Breast epithelium (tissue), 4 donors: ENCODE results near the gene VSTM2B. TPM values are rescaled to one million over a fixed set of nuclear protein-coding genes. Genes with fewer than 3 reads are reported as not detected.

ENCODE experiments used
- DNase-seq, 2 donors: peaks; one replicate each; pipeline ENCODE4 v3.0.0-alpha.2; 2019; ENCODE audit warnings: low spot score in 2 of 2
- H3K27ac ChIP-seq, 2 donors: fragments of 200-600 bp; sonication (generic) in 1 of 2; one replicate each; pipeline ENCODE4 v1.5.1; 2016 to 2019; ENCODE audit warnings: mild to moderate bottlenecking in 1 of 2
- H3K27me3 ChIP-seq, 2 donors: fragments of 200-600 bp; sonication (generic) in 1 of 2; one replicate each; pipeline versions ENCODE4 v1.5.1 to v1.6.0; 2017 to 2019; ENCODE audit warnings: control low read depth in 1 of 2, mild to moderate bottlenecking in 1 of 2
- H3K36me3 ChIP-seq: fragments of 200-600 bp; one replicate; pipeline ENCODE4 v1.5.1; 2019
- H3K4me1 ChIP-seq, 2 donors: fragments of 200-600 bp; sonication (generic); one replicate each; pipeline ENCODE4 v1.5.1; 2016 to 2019; ENCODE audit warnings: control low read depth in 1 of 2
- H3K4me3 ChIP-seq, 3 donors: fragments of 200-600 bp; sonication (generic); 1 replicate in 2 of 3; 2 replicates in 1 of 3; pipeline ENCODE4 v1.5.1; 2016 to 2019; ENCODE audit warnings: mild to moderate bottlenecking in 3 of 3, moderate library complexity in 2 of 3
- H3K9me3 ChIP-seq, 2 donors: fragments of 200-600 bp; sonication (generic) in 1 of 2; one replicate each; pipeline ENCODE4 v1.5.1; 2016 to 2019; ENCODE audit warnings: control low read depth in 1 of 2
- CTCF ChIP-seq, 3 donors: fragments of 450-650 bp; IDR thresholded peaks; one replicate each; pipeline ENCODE4 v1.5.1; 2016 to 2017; ENCODE audit warnings: antibody characterized with exemption in 3 of 3, mild to moderate bottlenecking in 3 of 3, moderate library complexity in 3 of 3
- POLR2A ChIP-seq: fragments of 450-650 bp; IDR thresholded peaks from one replicate; pipeline ENCODE4 v1.6.1; 2016; ENCODE audit warnings: antibody characterized with exemption, mild to moderate bottlenecking, moderate library complexity
- POLR2AphosphoS5 ChIP-seq, 3 donors: sonication (generic); formaldehyde crosslinking; IDR thresholded peaks; one replicate each; pipeline ENCODE4 v1.6.1; 2017; ENCODE audit warnings: antibody characterized with exemption in 3 of 3
- intact Hi-C: fragments of 100-400 bp; cut with DNase I; formaldehyde crosslinking; loops from one replicate; pipeline ENCODE4 v1.15.1; 2023; ENCODE audit warnings: low total_unique reads
- total RNA-seq, 3 donors: library from RNA; depleted of rRNA; stranded (reverse); fragments of >200 nt; gene quantifications; one replicate each; pipeline ENCODE4 v1.1.0, GENCODE V29; 2016

Gene VSTM2B
- total RNA-seq, 3 donors from 2014 or later: not detected

GRCh38 chr19:29514525-29515232 lies 11.1 kb upstream of the VSTM2B start:
- no peak overlapping the region for H3K4me3 ChIP-seq
- TF ChIP-seq POLR2AphosphoS5 (IDR thresholded peaks at IDR 0.05): no peak
- no peak for TF ChIP-seq POLR2A
- TF ChIP-seq CTCF (IDR thresholded peaks at IDR 0.05): no peak

GRCh38 chr19:29515233-29515619 lies 10.6 kb upstream of the VSTM2B start:
- H3K9me3 ChIP-seq: no peaks in the 10 kb centered on the region
- H3K4me1 ChIP-seq: no peaks in the 10 kb centered on the region
- peaks cover 0 to 29% of the 10 kb centered on the region in 2 donors for H3K27me3 ChIP-seq
- H3K36me3 ChIP-seq: no peaks in the 10 kb centered on the region
- intact Hi-C loops: no loop called here
- no peak for DNase-seq
- no peak overlapping the region for H3K4me3 ChIP-seq
- no peak for TF ChIP-seq CTCF (IDR thresholded peaks at IDR 0.05)
- no peak for TF ChIP-seq POLR2A
- no peak for TF ChIP-seq POLR2AphosphoS5 (IDR thresholded peaks at IDR 0.05)
- no peak overlapping the region for H3K27ac ChIP-seq

More at GRCh38 chr19:29514525-29515232, 11.1 kb upstream of the VSTM2B start:
- Histone ChIP-seq H3K27me3 (peaks cover 0 to 33% of the 10 kb centered on the region in 2 donors), H3K36me3 (no peaks in the 10 kb centered on the region), H3K4me1 (no peaks in the 10 kb centered on the region), H3K27ac (no peak overlapping the region), H3K9me3 (no peaks in the 10 kb centered on the region)
- DNase-seq: no peak
- intact Hi-C loops: no loop called here

- Histone ChIP-seq H3K9me3 (no peaks in the 10 kb centered on the region), H3K4me3 (no peak overlapping the region), H3K27ac (no peak overlapping the region), H3K36me3 (no peaks in the 10 kb centered on the region), H3K27me3 (peaks cover 0 to 23% of the 10 kb centered on the region in 2 donors), H3K4me1 (no peaks in the 10 kb centered on the region)
- TF ChIP-seq CTCF (IDR thresholded peaks at IDR 0.05): no peak
- no peak for TF ChIP-seq POLR2A
- no peak for TF ChIP-seq POLR2AphosphoS5 (IDR thresholded peaks at IDR 0.05)
- no peak for DNase-seq
- intact Hi-C loops: no loop called here
Measured at GRCh38 chr19:29515706-29516357, 10.0 kb upstream of the VSTM2B start.

GRCh38 chr19:29516358-29516725 lies 9.5 kb upstream of the VSTM2B start:
- Histone ChIP-seq H3K27ac (no peak overlapping the region), H3K27me3 (peaks cover 0 to 22% of the 10 kb centered on the region in 2 donors), H3K4me3 (no peak overlapping the region), H3K4me1 (no peaks in the 10 kb centered on the region), H3K9me3 (no peaks in the 10 kb centered on the region), H3K36me3 (no peaks in the 10 kb centered on the region)
- no peak for DNase-seq
- TF ChIP-seq POLR2AphosphoS5 (IDR thresholded peaks at IDR 0.05): no peak
- TF ChIP-seq CTCF (IDR thresholded peaks at IDR 0.05): no peak
- TF ChIP-seq POLR2A: no peak
- intact Hi-C loops: no loop called here

- Histone ChIP-seq H3K27me3 (peaks cover 0 to 25% of the 10 kb centered on the region in 2 donors), H3K4me3 (no peak overlapping the region), H3K27ac (no peak overlapping the region), H3K36me3 (no peaks in the 10 kb centered on the region), H3K9me3 (no peaks in the 10 kb centered on the region), H3K4me1 (no peaks in the 10 kb centered on the region)
- no peak for TF ChIP-seq CTCF (IDR thresholded peaks at IDR 0.05)
- TF ChIP-seq POLR2AphosphoS5 (IDR thresholded peaks at IDR 0.05): no peak
- TF ChIP-seq POLR2A: no peak
- intact Hi-C loops: no loop called here
- no peak for DNase-seq
Measured at GRCh38 chr19:29516821-29517395, 8.9 kb upstream of the VSTM2B start.
